Fibroblast of lung (primary cell): ENCODE results near the gene CSNK1G2. TPM values are rescaled to one million over a fixed set of nuclear protein-coding genes. Genes with fewer than 3 reads are reported as not detected.

Experiments
- DNase-seq, 2 donors: peaks; one replicate each; pipeline versions ENCODE4 v3.0.0 to v3.0.0-alpha.2; 2010; ENCODE audit warnings: low read depth in 2 of 2
- H2AFZ ChIP-seq: 2 replicates; pipeline ENCODE4 v1.5.1; 2012; ENCODE audit warnings: low read length, control low read depth, inconsistent platforms
- H3K27ac ChIP-seq: 2 replicates; pipeline ENCODE4 v1.5.1; 2011; ENCODE audit warnings: low read length, control low read depth; ENCODE audit not compliant: insufficient read depth
- H3K27me3 ChIP-seq: 2 replicates; pipeline ENCODE4 v1.5.1; 2011; ENCODE audit warnings: mild to moderate bottlenecking, low read length; ENCODE audit not compliant: control insufficient read depth, insufficient read depth
- H3K36me3 ChIP-seq: 2 replicates; pipeline ENCODE4 v1.5.1; 2011; ENCODE audit warnings: low read length; ENCODE audit not compliant: control insufficient read depth, insufficient read depth
- H3K4me1 ChIP-seq: 2 replicates; pipeline ENCODE4 v1.5.1; 2011; ENCODE audit warnings: low read length; ENCODE audit not compliant: control insufficient read depth, insufficient read depth; ENCODE audit errors: extremely low read depth
- H3K4me2 ChIP-seq: 2 replicates; pipeline ENCODE4 v1.5.1; 2011; ENCODE audit warnings: low read length, control low read depth; ENCODE audit not compliant: insufficient read depth; ENCODE audit errors: extremely low read depth
- H3K4me3 ChIP-seq, 4 experiments: fragments of 200-600 bp in 1 of 4; sonication (generic) in 1 of 4; replicated peaks in 1 of 4; 2 replicates each; pipeline ENCODE4 v1.5.1; 2011 to 2016; ENCODE audit warnings: low read length in 4 of 4, low read depth in 3 of 4, mild to moderate bottlenecking in 3 of 4, control low read depth in 2 of 4, inconsistent platforms in 1 of 4, mixed read lengths in 1 of 4; ENCODE audit not compliant: insufficient read depth in 1 of 4; ENCODE audit errors: control extremely low read depth in 1 of 4
- H3K79me2 ChIP-seq: 2 replicates; pipeline ENCODE4 v1.5.1; 2012; ENCODE audit warnings: mild to moderate bottlenecking, low read length, inconsistent platforms; ENCODE audit not compliant: control insufficient read depth, insufficient read depth
- H3K9ac ChIP-seq: 2 replicates; pipeline ENCODE4 v1.5.1; 2011; ENCODE audit warnings: mild to moderate bottlenecking, low read length, control low read depth; ENCODE audit not compliant: insufficient read depth
- H3K9me3 ChIP-seq: 2 replicates; pipeline ENCODE4 v1.5.1; 2012; ENCODE audit warnings: low read depth, low read length; ENCODE audit not compliant: control insufficient read depth, insufficient read depth
- H4K20me1 ChIP-seq: 2 replicates; pipeline ENCODE4 v1.5.1; 2011; ENCODE audit warnings: low read length; ENCODE audit not compliant: control insufficient read depth, insufficient read depth; ENCODE audit errors: extremely low read depth
- EZH2 ChIP-seq: IDR thresholded peaks from 2 replicates; pipeline ENCODE4 v1.5.1; 2012; ENCODE audit warnings: low read length, control low read depth, mild to moderate bottlenecking; ENCODE audit errors: missing control alignments
- polyA plus RNA-seq, 2 donors: library from polyadenylated mRNA; depleted of rRNA in 1 of 2; stranded (reverse) in 1 of 2; unstranded in 1 of 2; fragments of >200 nt; gene quantifications; 2 replicates each; pipeline ENCODE4 v1.2.1, GENCODE V29; 2011 to 2012; ENCODE audit warnings: missing spikeins in 1 of 2
- total RNA-seq: library from RNA; depleted of rRNA; stranded (reverse); fragments of >200 nt; gene quantifications from 2 replicates; pipeline ENCODE4 v1.2.1, GENCODE V29; 2014
- TF ChIP-seq, protein P1 (sequence below), 2 donors: IDR thresholded peaks in 1 of 2; conservative IDR thresholded peaks in 1 of 2; 1 replicate in 1 of 2; 2 replicates in 1 of 2; pipeline ENCODE4 v1.5.1; 2011 to 2012; ENCODE audit warnings: low read length in 2 of 2, control low read depth in 1 of 2, inconsistent platforms in 1 of 2, low read depth in 1 of 2, mild to moderate bottlenecking in 1 of 2

Gene CSNK1G2
- total and polyA plus RNA-seq, 2 donors (not counting 1 experiment from before 2014, with no cell fraction given): 21.2 to 58.6 TPM

GRCh38 chr19:1997353-1998233 lies 56.6 kb downstream of the CSNK1G2 start:
- no peaks in the 10 kb centered on the region for H3K4me1 ChIP-seq
- TF ChIP-seq, protein P1, sequence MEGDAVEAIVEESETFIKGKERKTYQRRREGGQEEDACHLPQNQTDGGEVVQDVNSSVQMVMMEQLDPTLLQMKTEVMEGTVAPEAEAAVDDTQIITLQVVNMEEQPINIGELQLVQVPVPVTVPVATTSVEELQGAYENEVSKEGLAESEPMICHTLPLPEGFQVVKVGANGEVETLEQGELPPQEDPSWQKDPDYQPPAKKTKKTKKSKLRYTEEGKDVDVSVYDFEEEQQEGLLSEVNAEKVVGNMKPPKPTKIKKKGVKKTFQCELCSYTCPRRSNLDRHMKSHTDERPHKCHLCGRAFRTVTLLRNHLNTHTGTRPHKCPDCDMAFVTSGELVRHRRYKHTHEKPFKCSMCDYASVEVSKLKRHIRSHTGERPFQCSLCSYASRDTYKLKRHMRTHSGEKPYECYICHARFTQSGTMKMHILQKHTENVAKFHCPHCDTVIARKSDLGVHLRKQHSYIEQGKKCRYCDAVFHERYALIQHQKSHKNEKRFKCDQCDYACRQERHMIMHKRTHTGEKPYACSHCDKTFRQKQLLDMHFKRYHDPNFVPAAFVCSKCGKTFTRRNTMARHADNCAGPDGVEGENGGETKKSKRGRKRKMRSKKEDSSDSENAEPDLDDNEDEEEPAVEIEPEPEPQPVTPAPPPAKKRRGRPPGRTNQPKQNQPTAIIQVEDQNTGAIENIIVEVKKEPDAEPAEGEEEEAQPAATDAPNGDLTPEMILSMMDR (conservative IDR thresholded peaks at IDR 0.05 in 1 of 2, IDR thresholded peaks at IDR 0.05 in 1 of 2; ENCODE audit: low read depth in 1 of 2, low read length in 2 of 2): no peak
- TF ChIP-seq EZH2: no peak
- no peak overlapping the region for H2AFZ ChIP-seq
- H3K27ac ChIP-seq: no peak overlapping the region
- H3K9me3 ChIP-seq: no peaks in the 10 kb centered on the region
- H3K27me3 ChIP-seq: no peaks in the 10 kb centered on the region
- H3K9ac ChIP-seq: no peak overlapping the region
- peaks cover 9% of the 10 kb centered on the region for H3K36me3 ChIP-seq
- no peak overlapping the region for H3K4me3 ChIP-seq
- no peak overlapping the region for H3K4me2 ChIP-seq
- no peaks in the 10 kb centered on the region for H3K79me2 ChIP-seq
- DNase-seq: no peak
- H4K20me1 ChIP-seq: no peaks in the 10 kb centered on the region

- Histone ChIP-seq H3K36me3 (peaks cover 5% of the 10 kb centered on the region), H4K20me1 (no peaks in the 10 kb centered on the region), H3K4me3 (no peak overlapping the region), H3K27ac (no peak overlapping the region), H3K27me3 (no peaks in the 10 kb centered on the region), H2AFZ (no peak overlapping the region), H3K79me2 (no peaks in the 10 kb centered on the region), H3K4me2 (no peak overlapping the region), H3K4me1 (no peaks in the 10 kb centered on the region), H3K9ac (no peak overlapping the region), H3K9me3 (no peaks in the 10 kb centered on the region)
- no peak for TF ChIP-seq EZH2
- TF ChIP-seq, protein P1 (conservative IDR thresholded peaks at IDR 0.05 in 1 of 2, IDR thresholded peaks at IDR 0.05 in 1 of 2; ENCODE audit: low read depth in 1 of 2, low read length in 2 of 2): no peak
- DNase-seq: no peak
Measured at GRCh38 chr19:1998712-1999708, 58.0 kb downstream of the CSNK1G2 start.
